Stimulated activated CD8-positive, alpha-beta memory T cell treated with anti-CD3 and anti-CD28 coated beads, Interleukin-15, amount 100 ng/mL, for 4 hours (primary cell): ENCODE results near the gene LAMA5.

Source experiments
- DNase-seq, 2 donors: peaks; one replicate each; pipeline ENCODE4 v3.0.0-alpha.2; 2020; ENCODE audit warnings: low read depth in 2 of 2

LAMA5 gene

DNA sequence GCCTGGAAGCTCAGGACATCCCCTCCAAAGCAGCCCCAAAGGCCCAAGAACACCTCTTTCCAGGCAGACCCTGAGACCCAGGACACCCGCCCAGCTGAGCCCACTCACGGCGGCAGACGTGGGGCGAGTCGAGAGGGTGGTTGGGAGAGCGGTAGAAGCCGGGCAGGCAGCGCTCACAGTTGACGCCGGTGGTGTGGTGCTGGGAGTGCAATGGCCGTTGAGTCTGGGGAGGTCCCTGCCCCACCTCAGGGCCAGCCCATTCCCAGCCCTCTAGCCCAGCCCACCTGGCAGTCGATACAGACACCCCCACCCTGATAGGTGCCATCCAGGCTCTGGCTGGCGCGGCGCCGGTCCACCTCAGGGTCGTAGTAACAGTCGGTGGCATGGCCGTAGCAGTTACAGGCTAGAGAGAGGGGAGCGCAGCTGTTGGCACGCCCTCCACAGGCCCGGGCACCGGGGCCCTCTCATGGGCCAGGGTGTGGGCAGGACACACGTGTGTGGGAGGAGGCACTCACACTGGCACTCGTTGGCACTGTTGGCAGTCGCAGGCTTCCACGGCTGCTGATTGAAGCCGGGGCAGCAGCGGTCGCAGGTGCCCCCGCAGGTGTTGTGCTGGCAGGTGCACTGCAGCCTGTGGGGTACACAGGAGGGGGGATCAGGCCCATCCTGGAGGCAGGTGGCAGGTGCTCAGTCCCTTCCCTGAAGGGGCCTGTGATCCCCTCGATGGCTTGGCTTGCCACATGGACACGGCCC is 20.5 kb downstream of the LAMA5 start:
- DNase-seq: no peak

DNA sequence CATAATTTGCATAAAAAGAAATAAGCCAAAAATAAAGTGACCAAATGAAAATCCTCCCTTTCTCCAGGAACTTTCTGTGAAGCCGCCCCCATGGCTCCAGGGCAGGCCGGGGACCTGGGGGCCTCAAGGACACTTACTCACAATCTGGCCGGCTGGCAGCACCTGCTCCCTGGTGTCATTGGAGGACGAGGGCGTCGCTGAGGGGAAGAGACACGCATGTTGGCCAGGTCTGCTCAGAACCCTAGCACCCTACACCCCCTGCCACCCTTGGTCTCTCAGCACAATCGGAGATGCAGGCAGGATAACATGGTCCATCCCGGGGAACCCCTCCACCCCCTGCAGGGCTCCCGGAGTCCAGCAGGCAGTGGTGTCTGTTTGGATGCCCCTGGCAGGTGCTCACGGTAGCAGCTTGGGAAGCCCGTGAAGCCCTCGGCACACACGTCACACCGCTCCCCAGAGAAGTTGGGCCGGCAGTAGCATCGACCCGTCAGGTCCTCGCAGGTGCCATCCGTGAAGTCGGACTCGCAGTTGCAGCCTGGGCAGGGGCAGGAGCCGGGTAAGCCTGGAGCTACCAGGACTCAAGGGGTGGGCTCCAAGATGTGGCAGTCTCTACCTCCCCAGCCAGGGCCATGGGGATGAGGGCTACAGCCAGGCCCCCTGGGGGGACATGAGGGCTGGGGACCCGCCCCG is 21.3 kb downstream of the LAMA5 start:
- no peak for DNase-seq

GRCh38 chr20:62344782-62345181 is 22.3 kb downstream of the LAMA5 start:
- DNase-seq: no peak

DNA sequence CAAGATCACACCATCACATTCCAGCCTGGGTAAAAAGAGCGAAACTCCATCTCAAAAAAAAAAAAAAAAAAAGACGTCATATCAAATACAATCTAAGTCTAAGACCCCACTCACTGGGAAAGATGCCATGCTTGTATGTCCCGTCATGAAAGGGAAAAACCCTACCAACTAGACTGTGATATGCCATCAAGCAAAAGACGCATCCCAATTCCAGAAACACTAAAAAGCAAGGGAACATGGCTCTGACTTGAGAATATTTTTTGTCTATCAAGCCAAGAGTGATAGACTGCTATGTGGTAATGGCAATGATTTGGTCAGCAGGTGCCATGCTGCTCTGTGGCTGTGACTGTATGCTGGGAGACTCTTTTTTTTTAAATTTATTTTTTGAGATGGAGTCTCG is 23.0 kb downstream of the LAMA5 start:
- no peak for DNase-seq

DNA sequence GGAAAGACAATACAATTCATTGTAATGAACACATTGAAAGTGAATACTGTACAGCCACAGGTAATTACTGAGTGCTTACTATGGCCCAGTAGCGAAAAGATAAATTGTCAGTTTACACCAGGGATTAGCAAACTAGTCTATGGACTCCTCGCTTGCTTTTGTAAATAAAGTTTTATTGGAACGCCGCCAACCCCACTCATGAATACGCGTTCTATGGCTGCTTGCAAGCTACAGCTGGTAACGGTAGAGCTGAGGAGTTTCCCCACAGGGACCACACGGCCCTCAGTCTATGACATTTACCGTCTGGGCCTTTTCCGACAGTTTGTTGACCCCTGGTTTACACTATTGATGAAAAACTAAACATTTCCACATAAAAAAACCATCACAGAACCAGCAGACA is 24.2 kb downstream of the LAMA5 start:
- no peak for DNase-seq

GRCh38 chr20:62339647-62340062 is 27.5 kb downstream of the LAMA5 start:
- no peak for DNase-seq

DNA sequence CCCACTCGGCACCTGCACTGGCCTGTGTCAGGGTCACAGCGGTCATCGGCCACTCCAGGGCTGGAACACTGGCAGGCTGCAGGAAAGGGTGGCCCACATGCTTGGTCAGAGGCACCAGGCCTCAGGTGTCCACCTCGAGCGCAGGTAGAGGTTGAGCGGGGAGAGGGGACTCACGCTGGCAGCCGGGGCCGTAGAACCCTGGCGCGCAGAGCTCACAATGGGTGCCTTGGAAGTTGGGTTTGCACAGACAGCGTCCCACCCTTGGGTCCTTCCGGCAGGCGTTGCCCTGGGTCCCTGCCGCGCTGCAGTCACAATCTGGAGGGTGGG is 28.9 kb downstream of the LAMA5 start:
- no peak for DNase-seq

GRCh38 chr20:62337558-62338293 is 29.4 kb downstream of the LAMA5 start:
- no peak for DNase-seq

DNA sequence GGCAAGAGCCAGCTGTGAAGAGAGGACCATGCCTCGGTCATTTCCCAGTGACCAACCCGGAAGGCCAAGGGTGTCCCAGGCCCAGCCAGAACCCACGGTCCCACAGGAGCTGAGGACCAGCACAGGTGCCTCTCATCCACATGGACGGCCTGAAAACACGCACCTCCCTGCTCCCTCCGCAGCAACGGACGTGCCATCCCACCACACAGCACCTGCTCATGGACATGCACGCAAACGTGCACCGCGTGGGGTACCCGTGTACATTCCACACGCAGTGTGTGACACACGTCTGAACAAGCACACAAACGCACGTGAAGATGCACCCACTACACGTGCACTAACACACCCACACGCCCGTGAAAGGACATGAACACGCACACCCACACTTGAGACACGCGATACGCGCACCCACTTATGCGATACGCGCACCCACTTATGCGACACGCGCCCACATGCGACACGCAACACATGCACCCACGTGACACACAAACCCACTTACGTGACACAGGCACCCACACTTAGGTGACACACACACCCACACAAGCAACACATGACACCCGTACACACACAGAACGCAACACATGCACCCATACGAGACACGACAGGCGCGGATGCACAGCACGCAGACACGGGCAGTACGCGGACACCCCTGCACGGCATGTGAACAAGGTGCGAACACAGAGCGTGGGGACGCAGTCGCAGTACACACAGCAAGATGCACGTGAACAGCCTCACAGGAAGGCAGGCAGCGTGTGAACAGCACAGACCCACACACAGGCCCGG is 30.1 kb downstream of the LAMA5 start:
- DNase-seq: no peak

DNA sequence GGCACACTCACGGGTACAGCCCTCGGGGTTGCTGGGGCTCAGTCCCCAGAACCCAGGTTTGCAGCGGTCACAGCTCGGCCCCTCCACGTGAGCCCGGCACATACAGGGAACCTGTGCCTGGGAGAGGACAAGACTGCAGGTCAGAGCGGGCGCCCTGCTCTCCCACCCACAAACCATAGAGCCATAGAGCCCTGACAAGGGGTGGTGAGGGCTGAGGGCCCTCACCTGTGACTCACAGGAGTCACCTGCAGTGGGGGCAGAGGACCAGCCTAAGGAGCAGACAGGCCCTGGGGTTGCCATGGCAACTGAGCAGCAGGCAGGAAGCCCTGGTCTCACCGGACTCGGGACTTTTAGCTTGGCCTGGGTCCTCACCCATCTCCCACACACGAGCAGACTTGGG is 30.8 kb downstream of the LAMA5 start:
- DNase-seq: no peak

DNA sequence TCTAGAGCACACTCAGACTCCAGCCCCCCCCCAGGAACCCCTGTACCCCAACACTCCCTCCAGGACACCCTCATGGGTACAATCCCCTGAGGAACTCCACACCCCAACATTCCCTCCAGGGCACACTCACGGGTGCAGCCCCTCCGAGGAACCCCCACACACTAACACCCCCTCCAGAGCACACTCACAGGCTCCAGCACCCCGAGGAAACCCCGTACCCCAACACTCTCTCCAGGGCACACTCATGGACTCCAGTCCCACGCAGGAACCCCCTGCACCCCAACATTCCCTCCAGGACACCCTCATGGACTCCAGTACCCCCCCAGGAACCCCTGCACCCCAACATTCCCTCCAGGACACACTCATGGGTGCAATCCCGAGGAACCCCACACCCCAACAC is 31.6 kb downstream of the LAMA5 start:
- no peak for DNase-seq

- no peak for DNase-seq
Measured at GRCh38 chr20:62334881-62335280, 32.2 kb downstream of the LAMA5 start.

DNA sequence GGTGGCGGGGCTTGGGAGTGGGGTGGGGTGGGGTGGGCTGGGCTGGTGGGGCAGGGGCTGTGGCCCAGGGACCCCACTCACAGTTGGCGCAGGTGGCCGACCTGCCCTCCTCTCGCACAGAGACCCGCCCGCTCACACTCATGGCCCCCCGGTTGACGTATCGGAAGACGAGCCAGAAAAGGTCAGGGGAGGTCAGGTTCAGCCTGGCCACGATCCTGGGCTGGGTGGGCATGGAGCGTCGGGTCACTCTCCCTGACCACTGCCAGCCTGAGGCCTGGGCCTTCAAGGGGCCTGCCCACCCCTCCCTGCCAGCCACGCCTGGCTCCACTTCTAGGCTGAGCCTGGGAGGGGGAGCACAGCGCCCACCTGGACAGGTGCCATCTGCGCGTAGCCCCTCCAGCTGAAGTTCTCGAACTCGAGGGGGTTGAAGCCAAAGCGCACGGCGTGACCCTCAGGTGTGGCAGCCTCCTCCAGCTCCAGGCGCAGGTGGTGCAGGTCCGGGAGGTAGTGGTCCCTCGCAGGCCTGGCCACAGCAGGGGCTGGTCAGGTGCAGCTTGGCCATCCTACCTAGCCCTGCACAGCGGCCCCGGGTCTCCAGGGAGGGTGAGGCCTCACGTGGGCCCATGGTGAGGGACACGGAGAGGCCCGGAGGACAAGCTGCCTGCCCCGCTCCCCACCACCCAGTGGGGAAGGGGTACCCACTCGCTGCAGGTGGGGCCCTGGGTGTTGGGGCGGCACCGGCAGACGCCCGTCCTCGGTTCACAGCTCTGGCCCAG is 33.1 kb downstream of the LAMA5 start:
- DNase-seq: no peak

GRCh38 chr20:62332989-62333819 is 33.9 kb downstream of the LAMA5 start:
- no peak for DNase-seq

DNA sequence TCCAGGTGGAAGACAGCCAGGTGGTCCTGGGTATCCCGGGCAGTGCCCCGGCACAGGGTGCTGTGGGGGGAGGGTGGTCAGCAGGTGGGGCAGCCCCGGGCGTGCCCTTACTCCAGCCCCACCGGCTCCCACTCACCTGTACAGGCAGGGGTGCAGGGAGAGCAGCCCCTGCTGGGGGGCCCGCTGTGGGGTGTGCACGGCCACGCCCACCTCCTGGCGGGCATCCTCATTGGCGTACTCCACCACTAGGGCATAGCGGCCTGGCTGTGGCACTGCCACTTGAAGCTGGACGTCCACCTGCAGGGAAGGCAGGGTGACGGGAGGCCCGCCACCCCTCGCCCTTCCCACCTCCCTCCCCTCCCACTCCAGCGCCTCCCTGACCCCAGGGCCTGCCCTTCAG is 34.7 kb downstream of the LAMA5 start:
- no peak for DNase-seq

GRCh38 chr20:62331347-62331746 is 35.8 kb downstream of the LAMA5 start:
- DNase-seq: no peak

- no peak for DNase-seq
Measured at GRCh38 chr20:62330576-62331317, 36.4 kb downstream of the LAMA5 start.

DNA sequence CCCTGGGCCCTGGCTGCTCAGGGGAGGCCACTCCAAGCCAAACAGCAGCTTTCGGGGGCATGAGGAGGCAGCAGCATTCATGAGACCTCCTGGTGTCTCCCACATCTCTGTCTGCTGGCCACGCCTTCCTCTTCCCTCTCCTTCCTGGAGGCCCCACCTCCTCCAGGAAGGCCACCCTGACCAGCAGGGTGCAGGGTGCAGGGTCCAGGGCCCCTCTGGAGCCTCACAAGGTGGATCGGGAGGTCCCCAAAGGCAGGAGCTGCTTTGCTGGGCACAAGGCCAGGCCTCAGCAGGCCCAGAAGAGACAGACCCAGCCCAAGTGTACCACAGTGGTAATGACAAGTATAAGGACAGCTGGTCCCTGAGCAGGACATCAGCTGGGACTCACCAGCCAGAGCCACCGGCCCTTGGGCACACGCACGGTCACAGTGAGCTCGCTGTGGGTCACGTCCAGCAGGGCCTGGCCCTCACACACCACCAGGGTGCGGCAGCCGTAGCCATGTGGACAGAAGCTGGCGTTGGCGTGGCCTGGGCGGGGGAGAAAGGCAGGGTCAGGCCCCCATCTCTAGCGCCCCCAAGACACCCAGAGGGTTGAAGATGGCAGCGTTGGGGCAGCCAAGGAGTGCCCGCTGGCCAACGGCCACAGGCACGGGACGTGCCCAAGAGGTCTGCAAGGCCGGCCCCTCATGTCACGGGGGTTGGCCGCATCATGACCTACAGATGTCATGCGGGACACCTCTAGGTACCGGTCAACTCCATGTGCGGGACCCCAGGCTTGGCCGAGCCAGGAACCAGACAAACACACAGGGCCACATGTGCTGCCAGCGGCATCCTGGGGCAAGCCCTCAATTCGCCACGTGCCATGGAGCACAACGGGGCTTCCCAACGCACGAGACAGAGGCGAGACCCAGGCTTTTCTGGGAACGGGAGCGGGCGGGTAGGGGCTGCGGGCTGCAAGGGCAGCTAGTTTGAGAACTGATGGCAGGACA is 37.4 kb downstream of the LAMA5 start:
- DNase-seq: no peak
